Liver (tissue), 9 donors: Measurements from ENCODE around the gene PARP16. TPM values are rescaled to one million over a fixed set of nuclear protein-coding genes. Genes with fewer than 3 reads are reported as not detected.

Experiments
- DNase-seq: peaks from one replicate; pipeline ENCODE4 v3.0.0-alpha.2; 2017; ENCODE audit warnings: low spot score
- H3K27ac ChIP-seq, 2 donors: one replicate each; pipeline ENCODE4 v1.7.0; 2013; ENCODE audit warnings: inconsistent platforms in 2 of 2, low read length in 2 of 2, control low read depth in 1 of 2, low read depth in 1 of 2, mild to moderate bottlenecking in 1 of 2
- H3K27me3 ChIP-seq, 4 donors: one replicate each; pipeline versions ENCODE4 v1.6.1 to v1.7.0; 2013; ENCODE audit warnings: low read length in 3 of 4, inconsistent platforms in 1 of 4, mild to moderate bottlenecking in 1 of 4, moderate library complexity in 1 of 4; ENCODE audit not compliant: control insufficient read depth in 4 of 4, insufficient read depth in 4 of 4
- H3K36me3 ChIP-seq, 4 donors: one replicate each; pipeline versions ENCODE4 v1.6.1 to v1.7.0; 2013; ENCODE audit warnings: low read length in 3 of 4, mild to moderate bottlenecking in 3 of 4, low read depth in 1 of 4, moderate library complexity in 1 of 4; ENCODE audit not compliant: control insufficient read depth in 4 of 4, insufficient read depth in 3 of 4
- H3K4me1 ChIP-seq, 4 donors: one replicate each; pipeline versions ENCODE4 v1.6.1 to v1.7.0; 2013; ENCODE audit warnings: low read length in 3 of 4, mild to moderate bottlenecking in 3 of 4, moderate library complexity in 1 of 4; ENCODE audit not compliant: control insufficient read depth in 4 of 4, insufficient read depth in 4 of 4
- H3K4me3 ChIP-seq, 3 donors: one replicate each; pipeline versions ENCODE4 v1.6.1 to v1.7.0; 2013; ENCODE audit warnings: low read length in 3 of 3, control low read depth in 1 of 3, low read depth in 1 of 3, mild to moderate bottlenecking in 1 of 3
- H3K9ac ChIP-seq, 2 donors: one replicate each; pipeline ENCODE4 v1.7.0; 2013; ENCODE audit warnings: low read length in 2 of 2, mild to moderate bottlenecking in 2 of 2, moderate library complexity in 2 of 2, control low read depth in 1 of 2, low read depth in 1 of 2
- H3K9me3 ChIP-seq, 4 donors: one replicate each; pipeline versions ENCODE4 v1.6.1 to v1.7.0; 2013; ENCODE audit warnings: low read length in 3 of 4; ENCODE audit not compliant: control insufficient read depth in 4 of 4
- ATF3 ChIP-seq: IDR thresholded peaks from 2 replicates; pipeline ENCODE4 v1.6.1; 2016; ENCODE audit warnings: antibody characterized with exemption
- CTCF ChIP-seq: fragments of 150-350 bp; IDR thresholded peaks from 2 replicates; pipeline ENCODE4 v1.5.1; 2017; ENCODE audit warnings: improper control_type of control experiment, low read depth, low read length; ENCODE audit not compliant: missing input control
- EGR1 ChIP-seq, 2 donors: IDR thresholded peaks; 2 replicates each; pipeline ENCODE4 v1.6.1; 2016 to 2018; ENCODE audit warnings: antibody characterized with exemption in 2 of 2, low read depth in 2 of 2
- FOXA2 ChIP-seq: IDR thresholded peaks from 2 replicates; pipeline ENCODE4 v1.6.1; 2016; ENCODE audit warnings: antibody characterized with exemption
- GABPA ChIP-seq, 2 donors: IDR thresholded peaks in 1 of 2; conservative IDR thresholded peaks in 1 of 2; 2 replicates each; pipeline ENCODE4 v1.6.1; 2016; ENCODE audit warnings: antibody characterized with exemption in 2 of 2, mild to moderate bottlenecking in 1 of 2, moderate library complexity in 1 of 2
- HNF4A ChIP-seq, 2 donors: conservative IDR thresholded peaks; 2 replicates each; pipeline ENCODE4 v1.6.1; 2016; ENCODE audit warnings: antibody characterized with exemption in 2 of 2, mild to moderate bottlenecking in 2 of 2
- HNF4G ChIP-seq: IDR thresholded peaks from 2 replicates; pipeline ENCODE4 v1.6.1; 2016; ENCODE audit warnings: antibody characterized with exemption
- JUND ChIP-seq, 2 donors: IDR thresholded peaks; 2 replicates each; pipeline ENCODE4 v1.6.1; 2016; ENCODE audit warnings: antibody characterized with exemption in 2 of 2
- MAX ChIP-seq: IDR thresholded peaks from 2 replicates; pipeline ENCODE4 v1.6.1; 2016; ENCODE audit warnings: antibody characterized with exemption
- NR2F2 ChIP-seq: IDR thresholded peaks from 2 replicates; pipeline ENCODE4 v1.6.1; 2016; ENCODE audit warnings: antibody characterized with exemption
- RAD21 ChIP-seq, 2 donors: IDR thresholded peaks; 2 replicates each; pipeline ENCODE4 v1.6.1; 2016; ENCODE audit warnings: antibody characterized with exemption in 2 of 2, mild to moderate bottlenecking in 2 of 2
- REST ChIP-seq: IDR thresholded peaks from 2 replicates; pipeline ENCODE4 v1.6.1; 2016; ENCODE audit warnings: antibody characterized with exemption, mild to moderate bottlenecking
- RXRA ChIP-seq, 2 donors: IDR thresholded peaks; 2 replicates each; pipeline ENCODE4 v1.6.1; 2017 to 2018; ENCODE audit warnings: antibody characterized with exemption in 2 of 2, mild to moderate bottlenecking in 1 of 2
- SP1 ChIP-seq: IDR thresholded peaks from 2 replicates; pipeline ENCODE4 v1.6.1; 2018; ENCODE audit warnings: antibody characterized with exemption, mild to moderate bottlenecking
- TAF1 ChIP-seq: conservative IDR thresholded peaks from 2 replicates; pipeline ENCODE4 v1.6.1; 2016; ENCODE audit warnings: antibody characterized with exemption, mild to moderate bottlenecking
- YY1 ChIP-seq: IDR thresholded peaks from 2 replicates; pipeline ENCODE4 v1.6.1; 2016; ENCODE audit warnings: antibody characterized with exemption, mild to moderate bottlenecking
- ZBTB33 ChIP-seq: IDR thresholded peaks from 2 replicates; pipeline ENCODE4 v1.6.1; 2016; ENCODE audit warnings: antibody characterized with exemption
- WGBS: extraction: QIAGEN DNeasy Blood & Tissue Kit; methylation state at CpG from one replicate; pipeline ENCODE4 v1.1.7; 2013; 5-methylcytosine and 5-hydroxymethylcytosine counted together
- polyA plus RNA-seq, 2 donors: library from polyadenylated mRNA; stranded (reverse) in 1 of 2; unstranded in 1 of 2; fragments of 200-250 nt in 1 of 2; fragments of >200 nt in 1 of 2; fragmentation: Nextera tagmentation in 1 of 2; extraction: Ambion mirVana in 1 of 2; gene quantifications; one replicate each; pipeline versions ENCODE4 v1.2.1 to v1.2.3, GENCODE V29; 2013 to 2015
- total RNA-seq, 2 donors: library from RNA; depleted of rRNA; stranded (reverse); fragments of >200 nt; gene quantifications; one replicate each; pipeline ENCODE4 v1.2.3, GENCODE V29; 2014
- donor health status: healthy.
- donor health status: healthy.
- donor health status: healthy.
- donor health status: healthy.
- donor health status: healthy.

PARP16 gene
- total and polyA plus RNA-seq, 4 donors: 4.0 to 6.9 (median 5.7) TPM

GRCh38 chr15:65254758-65255157, 31.9 kb downstream of the PARP16 start:
- TF ChIP-seq EGR1 (IDR thresholded peaks at IDR 0.05; ENCODE audit: low read depth in 2 of 2) (no peak), YY1 (no peak)

GRCh38 chr15:65254356-65254755, 32.3 kb downstream of the PARP16 start:
- Histone ChIP-seq H3K27me3 (no peaks in the 10 kb centered on the region), H3K9ac (no peak overlapping the region), H3K36me3 (peaks cover 0 to 21% (median 11%) of the 10 kb centered on the region in 4 donors), H3K9me3 (no peaks in the 10 kb centered on the region), H3K4me3 (no peak overlapping the region), H3K4me1 (no peaks in the 10 kb centered on the region), H3K27ac (no peak overlapping the region)
- WGBS: 68% methylated on average over 4 of the region's 4 CpGs
- no peak for DNase-seq
- TF ChIP-seq HNF4A (conservative IDR thresholded peaks at IDR 0.05) (no peak), RAD21 (IDR thresholded peaks at IDR 0.05) (no peak)

More at GRCh38 chr15:65254758-65255157, 31.9 kb downstream of the PARP16 start:
- H3K27ac ChIP-seq: no peak overlapping the region
- H3K27me3 ChIP-seq: no peaks in the 10 kb centered on the region
- H3K36me3 ChIP-seq: peaks cover 0 to 24% (median 12%) of the 10 kb centered on the region in 4 donors
- H3K9ac ChIP-seq: no peak overlapping the region
- 85% methylated on average over 1 of the region's 1 CpG for WGBS
- H3K4me3 ChIP-seq: no peak overlapping the region
- H3K4me1 ChIP-seq: no peaks in the 10 kb centered on the region
- no peaks in the 10 kb centered on the region for H3K9me3 ChIP-seq
- DNase-seq: no peak

- 99% methylated on average over 2 of the region's 2 CpGs for WGBS
- DNase-seq: no peak
- H3K9me3 ChIP-seq: no peaks in the 10 kb centered on the region
- no peak overlapping the region for H3K9ac ChIP-seq
- TF ChIP-seq YY1: no peak
- no peak for TF ChIP-seq REST
- TF ChIP-seq JUND (IDR thresholded peaks at IDR 0.05): no peak
- no peak for TF ChIP-seq HNF4A (conservative IDR thresholded peaks at IDR 0.05)
- no peak for TF ChIP-seq ATF3
- no peak for TF ChIP-seq HNF4G
- TF ChIP-seq FOXA2: no peak
- no peak for TF ChIP-seq CTCF
- no peak for TF ChIP-seq RXRA (IDR thresholded peaks at IDR 0.05)
- TF ChIP-seq GABPA (IDR thresholded peaks at IDR 0.05 in 1 of 2, conservative IDR thresholded peaks at IDR 0.05 in 1 of 2): no peak
- TF ChIP-seq MAX: no peak
- TF ChIP-seq ZBTB33: no peak
- no peak for TF ChIP-seq TAF1
- no peak for TF ChIP-seq RAD21 (IDR thresholded peaks at IDR 0.05)
- no peak for TF ChIP-seq SP1
- no peak for TF ChIP-seq NR2F2
- H3K4me1 ChIP-seq: no peaks in the 10 kb centered on the region
- no peak overlapping the region for H3K27ac ChIP-seq
- no peaks in the 10 kb centered on the region for H3K27me3 ChIP-seq
- no peak overlapping the region for H3K4me3 ChIP-seq
- H3K36me3 ChIP-seq: peaks cover 0 to 2% (median 0%) of the 10 kb centered on the region in 4 donors
Measured at GRCh38 chr15:65249641-65250040, 37.0 kb downstream of the PARP16 start.
